HG03565 (cell line): ENCODE measurements around the gene SLC48A1.

ENCODE experiments used
- ATAC-seq: cut with Tn5 transposase; IDR thresholded peaks from one replicate; pipeline ENCODE4 v1.9.1; 2021; ENCODE audit warnings: mild to moderate bottlenecking, moderate library complexity; ENCODE audit not compliant: unreplicated experiment

The SLC48A1 gene

DNA sequence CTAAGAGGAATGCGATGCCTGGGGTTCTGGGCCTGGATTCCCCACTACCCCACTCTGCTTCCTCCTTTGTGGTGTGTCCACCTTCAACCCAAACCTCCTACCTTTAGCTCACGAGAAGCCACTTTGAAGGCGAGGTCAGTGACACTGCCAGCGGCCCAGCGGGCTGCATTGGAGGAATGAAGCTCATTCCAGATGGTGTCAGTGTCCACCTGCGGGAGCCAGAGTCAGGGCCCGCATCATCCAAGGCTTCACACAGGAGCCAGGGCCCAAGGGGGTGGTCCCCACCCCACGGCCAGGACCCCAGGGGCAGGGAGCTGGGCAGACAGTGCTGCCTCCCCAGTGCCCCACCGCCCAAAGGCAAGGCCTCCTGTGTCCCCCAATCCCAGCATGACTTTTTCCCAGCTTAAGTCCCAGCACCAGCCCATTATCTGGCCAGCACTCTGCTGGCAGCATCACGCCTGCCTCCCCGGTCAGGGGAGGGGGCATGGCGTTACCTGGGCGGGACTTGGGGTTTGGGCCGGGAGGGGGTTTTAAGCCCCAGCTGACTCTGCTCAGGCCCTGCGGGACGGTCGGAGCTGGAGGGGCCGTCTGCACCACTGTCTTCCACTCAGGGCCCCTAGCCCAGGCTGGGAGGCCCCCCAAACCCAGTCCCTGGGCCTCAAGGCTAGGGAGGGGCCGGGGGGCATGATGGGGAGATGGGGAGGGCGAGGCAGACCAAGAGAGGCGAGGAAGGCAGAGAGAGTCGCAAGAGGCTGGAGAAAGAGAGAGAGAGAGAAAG is 16.9 kb downstream of the SLC48A1 start:
- no peak for ATAC-seq

DNA sequence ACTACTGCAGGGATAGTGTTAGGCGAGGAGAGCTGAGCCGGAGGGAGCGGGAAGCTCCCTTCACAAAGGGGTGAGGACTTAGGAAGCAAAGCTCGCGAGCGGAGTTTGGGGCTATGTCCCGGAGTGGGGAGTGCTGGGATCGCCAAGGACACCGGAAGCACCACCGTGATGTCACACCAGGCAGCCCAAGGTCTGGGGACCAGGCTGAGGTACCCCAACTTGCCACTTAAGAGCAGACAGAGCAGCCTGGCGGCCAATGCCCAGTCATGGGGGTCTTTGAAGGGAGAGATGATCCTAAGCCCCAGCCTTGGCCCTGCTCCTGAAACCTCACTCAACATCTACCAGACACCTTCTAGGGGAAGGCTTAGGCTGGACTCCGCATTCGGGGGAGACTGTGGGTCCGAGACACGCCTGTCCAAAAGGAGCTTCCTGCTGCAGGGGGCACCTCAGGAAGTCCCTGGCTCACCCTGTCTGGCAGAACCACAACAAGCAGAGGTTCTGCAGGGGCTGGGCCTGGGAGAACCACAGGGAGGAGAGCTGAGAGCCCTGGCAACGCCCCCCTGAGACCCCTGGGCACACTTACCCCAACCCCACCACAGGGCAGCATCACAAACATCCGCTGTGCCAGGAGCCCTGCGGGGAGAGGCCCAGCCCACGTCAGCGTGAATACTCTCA is 17.8 kb downstream of the SLC48A1 start:
- no peak for ATAC-seq

DNA sequence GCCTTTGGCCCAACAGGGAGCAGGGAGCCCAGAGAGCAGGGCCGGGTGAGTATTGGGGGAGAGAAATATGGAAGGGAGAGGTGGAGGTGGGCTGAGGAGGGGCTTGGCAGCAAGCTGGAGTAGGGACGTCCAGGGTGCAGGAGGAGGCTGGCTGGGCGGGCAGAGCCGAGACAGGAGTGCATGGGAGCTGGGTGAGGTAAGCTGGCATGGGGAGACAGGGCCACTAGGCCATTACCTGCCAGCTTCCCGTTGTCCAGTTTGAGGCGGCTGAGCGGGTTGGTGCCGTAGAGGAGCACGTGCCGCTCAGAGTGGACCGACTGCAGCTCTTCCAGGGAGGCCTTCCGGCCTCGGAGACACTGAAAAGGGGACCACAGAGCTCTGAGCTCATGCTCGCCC is 18.3 kb downstream of the SLC48A1 start:
- no peak for ATAC-seq

DNA sequence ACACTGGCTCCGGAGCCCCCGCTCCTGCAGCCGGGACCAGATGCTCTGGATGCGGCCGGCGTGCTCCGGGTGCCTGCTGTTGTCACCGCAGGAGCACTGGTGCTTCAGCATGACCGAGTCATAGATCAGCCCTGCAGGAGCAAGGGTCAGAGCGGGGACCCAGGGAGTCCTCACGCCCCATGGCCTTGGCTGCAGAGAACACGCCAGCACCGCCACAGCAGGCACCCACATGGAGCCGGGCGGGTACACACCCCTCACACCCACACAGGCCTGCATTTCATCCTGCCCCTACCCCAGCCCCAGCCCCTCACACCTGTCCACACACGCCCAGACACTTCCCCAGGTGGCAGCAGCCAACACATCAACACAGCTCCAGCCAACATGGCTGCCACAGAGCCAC is 18.8 kb downstream of the SLC48A1 start:
- no peak for ATAC-seq

DNA sequence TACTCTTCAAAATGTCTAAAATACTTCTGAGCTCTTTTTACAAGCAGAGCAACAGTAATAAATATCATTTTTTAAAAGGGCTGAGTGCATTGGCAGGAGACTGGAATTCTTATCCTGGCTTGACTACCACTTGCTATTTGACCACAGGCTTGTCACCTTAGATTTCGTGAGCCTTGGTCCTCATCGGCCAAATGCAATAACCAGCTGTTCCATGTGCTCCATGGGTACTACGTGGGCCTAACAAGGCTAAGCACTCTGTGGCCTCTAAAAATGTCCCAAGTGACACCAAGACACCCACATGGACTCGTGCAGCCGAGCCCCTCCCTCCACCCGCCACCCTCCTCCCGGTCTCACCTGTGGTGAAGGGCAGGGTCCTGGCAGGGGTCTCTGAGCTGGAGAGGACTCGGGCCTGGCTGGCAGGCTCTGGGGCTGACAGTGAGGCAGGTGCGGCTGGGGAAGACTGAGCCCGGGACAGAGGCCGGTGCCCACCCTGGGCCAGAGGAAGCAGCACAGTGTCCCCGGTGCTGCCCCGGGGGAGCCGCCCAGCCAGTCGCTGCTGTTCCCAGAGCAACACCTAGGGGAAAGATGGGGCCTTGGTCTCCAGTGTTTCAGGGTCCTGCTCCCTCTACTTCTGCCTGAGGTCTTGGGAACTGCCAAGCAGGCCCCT is 20.1 kb downstream of the SLC48A1 start:
- ATAC-seq = no peak

DNA sequence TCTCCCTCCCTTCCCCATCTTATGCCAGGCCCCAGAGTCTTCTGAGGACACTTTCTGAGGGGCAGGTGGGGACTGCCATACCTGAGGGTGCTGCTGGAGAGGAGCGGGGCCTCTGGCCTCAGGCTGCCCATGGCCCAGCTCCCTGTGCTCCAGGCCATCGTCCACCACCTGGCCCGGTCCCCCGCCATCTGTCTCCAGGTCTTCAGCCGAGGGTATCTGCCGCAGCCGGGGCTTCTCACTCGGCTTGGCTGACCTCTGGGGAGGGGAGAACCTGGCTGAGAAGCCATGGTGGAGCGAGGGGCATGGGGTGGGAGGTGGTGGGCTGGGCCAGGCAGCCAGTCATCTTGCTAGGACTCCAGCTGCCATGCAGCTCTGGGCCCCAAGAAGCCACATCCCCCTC is 21.6 kb downstream of the SLC48A1 start:
- no peak for ATAC-seq

DNA sequence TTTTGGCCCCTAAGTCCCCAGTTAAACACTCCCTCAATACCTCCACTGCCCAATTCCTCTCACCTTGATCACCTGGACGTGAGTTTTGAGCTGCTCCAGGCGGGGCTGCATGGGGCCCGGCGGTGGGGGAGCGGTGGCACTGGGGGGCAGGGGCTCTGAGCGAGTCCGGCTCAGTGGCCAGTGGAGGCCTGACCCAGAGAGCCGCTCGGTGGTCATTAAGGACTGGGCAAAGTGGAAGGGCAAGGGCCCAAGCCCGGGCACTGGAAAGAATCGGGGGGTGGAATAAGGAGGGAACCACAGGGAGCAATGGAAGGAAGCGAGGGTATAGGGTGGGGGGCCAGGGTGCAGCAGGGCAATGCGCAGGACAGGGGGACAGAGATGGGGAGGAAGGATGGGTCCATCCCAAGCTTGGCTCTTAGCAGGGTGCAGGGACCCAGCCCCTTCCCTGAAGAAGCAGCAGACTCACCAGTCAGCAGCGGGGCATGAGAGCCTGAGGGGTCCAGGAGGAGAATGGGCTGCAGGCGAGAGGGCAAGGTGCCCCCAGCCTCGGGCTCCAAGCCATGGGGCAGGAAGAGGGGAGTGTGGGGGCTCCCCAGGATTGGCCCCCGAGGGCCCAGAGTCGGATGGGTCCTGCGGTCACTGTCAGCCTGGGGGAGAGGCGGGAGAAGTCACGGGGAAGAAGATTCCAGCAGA is 22.2 kb downstream of the SLC48A1 start:
- no peak for ATAC-seq

DNA sequence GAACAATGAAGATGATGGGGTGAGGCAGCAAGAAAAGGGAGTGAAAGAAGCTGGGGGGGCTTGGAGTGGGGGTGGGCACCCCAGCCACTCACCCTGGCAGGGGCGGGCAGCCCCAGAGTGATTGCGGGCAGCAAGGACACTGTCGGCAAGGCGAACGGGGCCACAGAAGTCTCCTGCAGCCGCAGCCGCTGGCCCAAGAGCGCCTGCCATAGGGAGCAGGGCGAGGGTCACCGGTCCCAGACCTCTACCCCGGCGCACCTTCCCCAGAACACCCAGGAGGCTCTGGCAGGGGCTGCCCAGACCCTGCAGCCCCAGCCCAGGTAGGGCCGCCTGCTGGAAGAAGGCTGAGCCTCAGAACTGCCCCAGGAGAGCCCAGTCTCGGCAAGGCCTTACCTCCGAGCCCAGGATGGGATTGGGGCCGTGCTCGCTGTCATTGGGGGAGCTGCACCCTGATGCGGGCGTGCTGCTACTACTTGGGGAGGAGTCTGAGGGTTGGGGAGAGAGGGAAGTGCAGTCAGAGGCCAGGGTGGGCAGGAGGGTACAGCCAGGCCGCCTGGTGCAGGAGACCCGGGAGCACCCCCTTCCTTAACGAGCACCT is 22.9 kb downstream of the SLC48A1 start:
- ATAC-seq = no peak

DNA sequence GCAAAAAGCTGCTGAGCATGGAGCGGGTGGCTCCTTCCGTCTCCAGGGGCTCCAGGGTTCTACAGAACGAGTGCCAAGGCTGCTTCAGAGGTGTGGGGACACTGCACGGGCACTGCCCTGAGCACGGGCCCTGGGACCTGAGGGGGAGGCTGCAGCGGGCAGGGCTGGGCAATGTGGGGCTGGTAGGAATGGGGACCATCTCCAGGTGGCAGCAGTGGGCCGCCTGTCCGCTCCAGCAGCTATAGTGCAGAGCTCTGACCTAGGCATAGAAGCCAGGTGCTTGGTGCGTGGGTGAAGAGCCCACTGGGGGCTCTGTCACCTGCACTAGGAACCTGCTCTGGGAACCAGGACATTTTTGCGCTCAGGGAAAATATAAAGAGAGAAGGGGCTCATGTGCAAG is 24.4 kb downstream of the SLC48A1 start:
- no peak for ATAC-seq

DNA sequence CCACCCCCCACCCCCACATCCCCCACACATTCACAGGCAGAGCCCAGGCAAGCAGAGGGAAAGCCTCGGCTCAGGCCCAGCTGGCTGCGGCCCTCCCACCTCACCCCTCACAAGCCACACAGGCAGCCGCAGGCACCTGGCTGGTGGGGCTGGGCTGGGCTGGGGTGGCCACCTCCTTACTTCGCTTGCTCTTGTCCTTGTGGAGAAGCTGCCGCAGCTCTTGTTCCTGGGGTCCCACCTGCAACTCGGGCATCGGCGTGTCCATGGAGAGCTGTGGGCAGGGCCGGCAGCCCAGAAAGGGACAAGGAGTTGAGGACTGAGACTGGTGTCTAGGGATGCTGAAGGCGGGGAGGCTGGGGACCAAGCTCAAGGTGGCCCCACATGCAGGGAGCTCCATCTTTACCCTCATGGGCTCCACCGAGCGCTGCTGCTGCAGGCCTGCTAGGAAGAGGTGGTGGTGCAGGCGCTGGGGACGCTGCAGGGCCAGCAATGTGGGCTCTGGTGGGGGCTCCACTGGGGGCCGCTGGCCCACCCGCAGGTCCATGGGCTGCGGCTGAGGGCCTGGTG is 25.4 kb downstream of the SLC48A1 start:
- no peak for ATAC-seq

DNA sequence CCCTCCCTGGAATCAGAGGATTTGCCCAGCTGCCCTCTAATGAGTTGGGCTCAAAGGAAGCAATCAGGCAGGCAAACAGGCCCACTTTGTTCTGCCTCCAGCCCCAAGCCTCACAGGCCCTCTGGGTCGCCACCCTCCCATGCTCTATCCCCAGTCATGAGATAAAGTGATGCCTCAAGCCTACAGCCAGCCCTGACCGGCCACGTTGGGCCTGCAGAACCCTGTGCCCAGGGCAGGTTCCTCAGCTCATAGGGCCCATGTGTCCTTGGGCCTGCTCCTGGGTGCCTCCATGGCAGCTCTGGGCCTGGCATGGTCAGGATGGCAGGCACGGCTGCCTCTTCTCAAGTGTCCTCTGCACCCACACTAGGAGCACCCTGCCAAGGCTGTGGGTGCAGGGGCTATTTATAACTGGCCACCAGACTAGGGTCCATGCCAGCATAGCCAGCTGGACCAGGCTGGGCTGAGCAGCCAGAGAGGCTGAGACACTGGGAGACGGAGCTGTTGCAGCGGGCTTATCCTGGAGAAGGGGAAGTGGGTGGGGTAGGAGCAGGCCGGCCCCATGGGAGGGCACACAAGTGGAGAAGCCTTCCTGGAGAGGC is 26.4 kb downstream of the SLC48A1 start:
- ATAC-seq = no peak

DNA sequence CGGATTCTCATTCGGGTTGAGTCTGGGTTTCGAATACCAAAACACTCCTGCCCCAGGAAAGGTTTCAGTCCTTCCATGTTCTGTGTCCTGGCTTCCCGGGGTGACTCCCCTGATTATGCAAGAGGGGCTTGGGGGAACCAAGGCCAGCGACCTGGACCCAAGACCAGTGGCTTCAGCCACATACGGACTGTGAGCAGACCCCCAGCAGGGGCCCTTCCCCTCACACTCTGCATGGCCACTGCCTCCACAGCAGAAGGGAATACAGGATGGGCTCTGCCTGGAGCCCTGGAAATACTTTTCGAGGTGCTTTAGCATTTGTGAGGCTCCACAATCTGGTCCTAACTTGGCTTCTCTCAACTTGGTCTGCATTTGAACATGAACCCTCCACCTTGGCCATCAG is 27.5 kb downstream of the SLC48A1 start:
- no peak for ATAC-seq

DNA sequence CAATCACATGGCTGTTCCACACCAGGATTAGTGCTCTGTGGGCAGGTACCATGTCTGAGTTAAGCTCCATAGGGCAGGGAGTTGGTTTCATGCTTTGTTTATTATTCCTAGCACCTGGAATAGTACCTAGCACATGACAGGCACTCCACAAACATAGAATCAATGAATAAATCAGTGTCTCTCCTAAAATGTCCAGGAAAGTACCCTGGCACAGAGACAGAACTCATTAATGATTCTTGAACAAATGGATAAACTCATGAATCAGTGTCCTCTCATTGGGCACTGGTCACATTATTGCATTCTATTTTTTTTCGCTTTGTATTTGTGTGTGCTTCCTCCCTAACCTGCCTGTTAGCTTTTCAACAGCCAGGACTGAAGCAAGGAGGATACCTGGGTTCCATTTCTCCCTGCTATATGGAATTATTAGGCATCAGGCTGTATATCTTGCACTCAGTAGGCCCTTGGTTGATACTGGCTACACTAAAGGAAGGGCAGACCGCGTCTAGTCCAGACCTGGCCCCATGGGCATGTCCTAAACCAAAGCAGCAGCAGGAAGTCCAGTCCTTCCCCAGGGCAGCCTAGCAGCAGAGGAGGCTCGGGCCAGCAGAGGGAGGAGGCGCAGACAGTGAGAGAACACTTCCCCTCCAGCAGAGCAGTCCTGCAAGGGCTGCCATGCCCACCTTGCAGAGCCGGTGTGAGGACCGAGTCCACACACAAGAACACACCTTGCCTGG is 28.3 kb downstream of the SLC48A1 start:
- no peak for ATAC-seq

DNA sequence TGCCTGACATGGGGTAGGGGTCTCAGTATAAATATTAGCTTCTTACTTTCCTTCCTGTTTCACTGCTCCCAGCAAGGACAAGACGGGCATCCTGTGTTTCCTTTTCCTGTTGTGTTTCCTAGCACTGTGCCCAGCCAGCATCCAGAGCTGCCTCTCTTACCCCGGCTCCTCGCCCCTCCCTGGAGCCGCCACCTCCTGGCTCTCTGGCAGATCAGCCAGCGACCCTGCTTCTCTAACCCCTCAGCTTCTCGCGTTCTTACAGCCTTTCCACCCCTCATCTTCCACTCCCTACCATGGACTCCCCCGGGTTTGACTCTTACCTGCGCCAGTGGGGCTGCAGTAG is 28.8 kb downstream of the SLC48A1 start:
- ATAC-seq = no peak

DNA sequence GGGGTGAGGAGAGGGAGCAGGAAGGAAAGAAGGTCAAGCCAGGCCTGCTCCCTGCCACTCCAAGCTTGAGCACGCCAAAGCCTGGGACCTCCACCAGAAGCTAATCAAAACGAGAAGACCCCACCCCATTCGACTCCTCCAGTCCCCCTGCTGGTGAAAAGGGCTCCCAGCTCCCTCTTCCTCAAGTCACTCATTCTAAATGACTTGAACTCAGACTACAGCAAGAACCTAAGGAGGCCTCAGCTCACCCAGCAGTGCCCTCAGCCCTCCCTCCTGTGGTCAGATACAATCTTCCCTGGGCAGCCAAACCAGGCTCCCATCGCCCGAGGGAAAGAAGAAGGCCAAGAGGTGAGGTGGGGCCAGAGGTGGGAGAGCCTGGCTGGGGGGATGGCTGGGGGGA is 29.3 kb downstream of the SLC48A1 start:
- ATAC-seq = no peak

DNA sequence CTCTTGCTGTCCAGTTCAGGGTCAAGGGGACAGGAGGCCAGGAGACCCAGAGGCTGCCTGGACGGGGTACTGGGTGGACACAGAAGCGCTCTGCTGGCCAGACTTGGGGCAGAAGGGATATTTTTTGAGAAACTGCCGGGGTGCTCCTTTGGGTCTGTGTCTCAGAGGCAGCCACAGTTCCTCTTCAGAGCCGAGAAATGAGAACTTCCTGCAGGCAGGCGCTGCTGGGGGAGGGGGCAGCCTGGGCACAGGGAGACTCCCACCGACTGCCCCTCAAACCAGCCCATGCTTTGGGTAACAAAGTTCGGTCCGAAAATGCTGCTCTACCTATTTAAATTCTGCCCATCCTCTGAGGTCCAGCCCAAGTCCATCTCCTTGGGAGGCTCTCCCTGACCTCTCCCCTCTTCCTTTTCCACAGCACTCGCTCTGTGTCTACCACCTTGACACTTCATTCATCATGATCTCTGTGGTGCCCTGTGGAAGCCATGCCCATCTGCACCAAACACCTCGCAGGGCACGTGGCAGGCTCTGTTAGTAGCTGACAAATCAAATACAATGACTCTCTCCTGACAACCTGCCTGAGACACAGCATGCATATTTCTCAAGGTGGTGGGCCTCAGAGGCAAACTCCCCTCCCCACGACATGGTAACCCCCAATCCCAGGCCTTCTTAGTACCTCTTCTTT is 30.3 kb downstream of the SLC48A1 start:
- ATAC-seq = no peak

DNA sequence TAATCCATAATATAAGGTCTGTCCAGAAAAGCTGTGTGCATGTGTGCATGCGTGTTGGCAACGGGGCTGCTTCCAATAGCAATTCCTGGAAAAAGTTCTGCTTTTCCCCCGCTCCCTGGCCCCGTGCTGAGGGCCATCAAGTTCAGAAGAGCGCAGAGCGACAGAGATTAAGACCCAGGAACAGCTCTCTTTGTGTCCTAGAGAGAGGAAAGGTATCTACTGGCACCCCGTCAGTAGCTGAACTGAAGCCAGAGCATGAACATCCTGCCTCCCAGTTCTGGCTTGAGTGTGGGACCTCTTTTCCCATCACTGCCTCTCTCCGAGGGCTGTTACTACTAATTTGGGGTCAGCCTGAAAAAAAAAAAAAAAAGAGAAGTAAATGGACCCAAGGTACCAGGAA is 31.1 kb downstream of the SLC48A1 start:
- ATAC-seq = no peak

DNA sequence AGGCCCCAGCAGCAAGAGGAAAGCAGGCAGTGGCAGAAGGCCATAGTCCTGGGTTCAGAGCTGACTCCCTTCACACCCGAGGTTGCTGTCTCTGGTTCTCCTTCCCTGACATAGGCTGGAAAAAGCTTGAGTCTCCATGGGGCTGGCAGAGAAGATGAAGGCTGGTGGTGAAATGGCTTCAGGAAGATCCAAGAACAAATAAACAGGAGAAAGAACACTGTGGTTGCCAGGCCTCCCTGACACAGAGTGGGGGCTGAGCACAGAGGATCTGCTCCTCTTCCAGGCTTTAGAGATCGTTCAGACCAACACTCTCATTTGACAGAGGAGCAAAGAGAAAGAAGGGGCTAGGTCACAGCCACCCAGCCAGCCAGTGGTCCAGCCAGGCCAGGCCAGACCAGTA is 32.4 kb downstream of the SLC48A1 start:
- ATAC-seq = no peak

DNA sequence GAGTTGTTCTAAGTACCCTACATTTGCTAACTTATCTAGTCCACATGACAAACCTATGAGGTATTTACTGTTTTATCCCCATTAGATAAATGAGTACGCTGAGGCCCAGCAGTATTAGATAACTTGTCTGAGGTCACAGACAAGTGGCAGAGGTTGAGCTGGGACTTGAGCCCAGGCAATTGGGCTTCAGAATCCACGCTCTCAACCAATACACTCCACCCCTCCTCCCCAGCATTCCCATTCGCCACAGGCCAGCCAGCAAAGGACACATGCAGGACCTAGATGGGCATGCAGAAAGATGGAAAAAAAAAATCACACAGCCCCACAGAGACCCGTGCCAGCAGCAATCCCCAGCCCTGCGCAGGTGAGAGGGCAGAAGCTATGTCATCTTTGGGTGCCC is 34.3 kb downstream of the SLC48A1 start:
- ATAC-seq = no peak
